Activated CD8-positive, alpha-beta T cell treated with anti-CD3 and anti-CD28 coated beads, Interleukin-2, amount 10 ng/mL, durations not matched to agents 7 days and 5 days (primary cell): ENCODE results near the gene PMS1. TPM values are rescaled to one million over a fixed set of nuclear protein-coding genes. Genes with fewer than 3 reads are reported as not detected.

ENCODE experiments used
- ATAC-seq: fragments of 150-1000 bp; cut with Tn5 transposase; one replicate; pipeline ENCODE4 v1.10.0; 2021; ENCODE audit warnings: moderate library complexity
- CTCF ChIA-PET: fragments of 350-600 bp; sonication (Branson Sonifier 250); formaldehyde crosslinking; loops from one replicate; lab custom pipeline; 2021; ENCODE audit warnings: antibody characterized with exemption; lab: Charles Lee
- POLR2A ChIA-PET: fragments of 350-600 bp; sonication (Branson Sonifier 250); formaldehyde crosslinking; loops from one replicate; lab custom pipeline; 2021; ENCODE audit warnings: antibody characterized with exemption; lab: Charles Lee
- DNase-seq: peaks from one replicate; pipeline ENCODE4 v3.0.0-alpha.2; 2020
- H3K27ac Mint-ChIP-seq: one replicate; pipeline ENCODE4 v1.8.0; 2021; ENCODE audit warnings: mild to moderate bottlenecking, mixed read lengths
- H3K27me3 Mint-ChIP-seq: one replicate; pipeline ENCODE4 v1.8.0; 2021; ENCODE audit warnings: low read depth, mixed read lengths
- H3K36me3 Mint-ChIP-seq: one replicate; pipeline ENCODE4 v1.8.0; 2021; ENCODE audit warnings: low read depth, mixed read lengths
- H3K4me1 Mint-ChIP-seq: one replicate; pipeline ENCODE4 v1.8.0; 2021; ENCODE audit warnings: low read depth, mixed read lengths
- H3K4me3 Mint-ChIP-seq: one replicate; pipeline ENCODE4 v1.8.0; 2021; ENCODE audit warnings: mild to moderate bottlenecking, mixed read lengths
- H3K9me3 Mint-ChIP-seq: one replicate; pipeline ENCODE4 v1.8.0; 2022; ENCODE audit warnings: mixed read lengths; ENCODE audit not compliant: insufficient read depth
- total RNA-seq, 2 experiments: library from RNA; stranded (reverse); gene quantifications; one replicate each; pipeline ENCODE4 v1.2.3, GENCODE V29; 2021

Gene PMS1
- total RNA-seq, 2 experiments from 2014 or later: 33.7 to 41.7 TPM

DNA sequence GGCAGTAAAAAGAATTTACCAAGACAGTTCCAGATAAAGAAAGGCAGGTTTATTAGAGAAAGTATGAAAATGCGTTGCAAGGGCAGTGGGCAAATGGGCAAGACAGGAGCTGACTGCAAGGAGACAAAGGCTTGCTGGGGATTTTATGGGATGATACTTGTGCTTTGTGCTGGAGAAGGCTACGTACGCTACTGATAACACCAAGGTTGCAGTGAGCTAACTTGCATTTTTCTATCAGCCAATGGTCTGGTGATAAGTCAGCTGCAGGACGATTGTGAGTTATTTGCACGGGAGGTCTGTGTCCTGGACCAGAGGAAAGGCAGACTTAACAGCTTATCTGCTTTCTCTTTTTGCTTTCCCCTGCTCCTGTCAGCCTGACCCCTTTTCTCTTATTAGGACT, 116.5 kb downstream of the PMS1 start:
- CTCF ChIA-PET: no interaction called here
- no peak for ATAC-seq
- DNase-seq: no peak
- POLR2A ChIA-PET: no interaction called here
- Mint-ChIP-seq H3K27ac (no peak overlapping the region), H3K36me3 (no peaks in the 10 kb centered on the region), H3K27me3 (peaks cover 20% of the 10 kb centered on the region), H3K9me3 (no peaks in the 10 kb centered on the region), H3K4me1 (no peaks in the 10 kb centered on the region), H3K4me3 (no peak overlapping the region)

DNA sequence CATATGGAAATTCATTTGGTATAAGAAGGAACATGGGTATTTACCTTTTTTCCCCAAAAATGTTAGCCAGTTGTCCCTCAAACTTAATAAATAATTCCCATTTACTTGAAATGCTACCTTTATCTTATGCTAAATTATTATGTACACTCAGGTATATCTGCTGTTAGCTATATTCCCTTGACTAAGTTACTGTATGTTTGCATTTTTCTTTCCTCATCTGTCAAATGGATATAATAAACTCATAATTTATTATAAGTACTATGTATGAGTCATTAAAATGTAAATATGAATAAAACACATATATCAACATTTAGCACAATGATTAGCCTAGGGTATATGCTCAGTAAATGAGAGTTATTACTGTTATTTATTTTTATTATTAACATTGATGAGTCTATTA, 117.4 kb downstream of the PMS1 start:
- Mint-ChIP-seq H3K27me3 (peaks cover 17% of the 10 kb centered on the region), H3K27ac (no peak overlapping the region), H3K4me3 (no peak overlapping the region), H3K36me3 (no peaks in the 10 kb centered on the region), H3K4me1 (no peaks in the 10 kb centered on the region), H3K9me3 (no peaks in the 10 kb centered on the region)
- no peak for ATAC-seq
- ChIA-PET POLR2A (no interaction called here), CTCF (no interaction called here)
- no peak for DNase-seq

DNA sequence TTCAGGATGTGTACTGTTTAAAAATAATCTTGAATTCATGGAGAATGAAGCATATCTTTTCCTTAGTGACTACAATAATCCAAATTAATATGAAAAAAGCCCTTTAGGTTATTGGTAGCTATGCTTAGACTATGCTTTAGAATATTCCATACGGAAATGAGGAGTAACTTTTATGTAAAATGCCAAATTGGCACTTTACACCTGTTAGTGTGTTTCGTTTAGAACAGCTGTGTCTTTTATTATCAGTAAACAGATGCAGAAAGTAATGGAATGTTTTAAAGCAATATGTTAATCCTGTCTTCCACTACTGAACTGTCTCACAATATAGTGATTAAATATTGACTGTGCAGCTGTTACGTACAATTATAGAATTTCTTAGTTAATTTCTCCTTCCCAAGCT, 129.6 kb downstream of the PMS1 start:
- no peak for DNase-seq
- H3K4me1 Mint-ChIP-seq: no peaks in the 10 kb centered on the region
- H3K4me3 Mint-ChIP-seq: no peak overlapping the region
- ChIA-PET POLR2A (no interaction called here), CTCF (no interaction called here)
- no peaks in the 10 kb centered on the region for H3K9me3 Mint-ChIP-seq
- no peaks in the 10 kb centered on the region for H3K36me3 Mint-ChIP-seq
- no peak overlapping the region for H3K27ac Mint-ChIP-seq
- ATAC-seq: no peak
- peaks cover 7% of the 10 kb centered on the region for H3K27me3 Mint-ChIP-seq

DNA sequence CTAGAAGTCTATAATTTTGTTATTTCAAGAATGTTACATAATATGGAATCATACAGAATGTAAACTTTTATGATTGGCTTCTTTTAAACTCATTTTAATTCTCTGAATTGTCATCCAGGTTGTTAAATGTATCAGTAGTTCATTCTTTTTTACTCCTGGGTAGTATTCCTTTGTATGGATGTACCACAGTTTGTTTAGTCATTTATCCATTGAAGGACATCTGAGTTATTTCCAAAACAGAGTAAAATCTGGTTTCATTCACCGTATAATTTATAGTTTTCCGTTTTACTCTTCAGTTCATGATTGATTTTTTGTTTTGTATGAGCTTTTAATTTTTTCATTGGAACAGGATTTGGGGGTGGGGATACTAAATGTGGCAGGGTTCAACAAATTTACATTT, 132.4 kb downstream of the PMS1 start:
- POLR2A ChIA-PET: no interaction called here
- Mint-ChIP-seq H3K27ac (no peak overlapping the region), H3K36me3 (no peaks in the 10 kb centered on the region), H3K4me1 (no peaks in the 10 kb centered on the region), H3K27me3 (peaks cover 14% of the 10 kb centered on the region), H3K9me3 (no peaks in the 10 kb centered on the region), H3K4me3 (no peak overlapping the region)
- CTCF ChIA-PET: no interaction called here
- ATAC-seq (no peak), DNase-seq (no peak)

Other genes starting within 250 kb of the PMS1 start
- gene SLC40A1, start 203.7 kb upstream of the PMS1 start, total RNA-seq: under 1 TPM; 0.31 to 0.47 TPM
- gene ASNSD1, start 123.0 kb upstream of the PMS1 start, total RNA-seq: 10 to 100 TPM; 36.9 to 39.4 TPM
- 1 to 10 TPM; 4.8 to 5.2 TPM for gene ANKAR, start 109.8 kb upstream of the PMS1 start, total RNA-seq
- 1 to 10 TPM; 8.0 to 8.5 TPM for gene OSGEPL1, start 21.7 kb upstream of the PMS1 start, total RNA-seq
- 10 to 100 TPM; 59.4 to 61.0 TPM for gene ORMDL1, start 111 bp upstream of the PMS1 start, total RNA-seq